Activated naive CD8-positive, alpha-beta T cell treated with anti-CD3 and anti-CD28 coated beads, Interleukin-2, amount 10 ng/mL, durations not matched to agents 7 days and 5 days (primary cell): ENCODE results near the gene LUZP2. TPM values are rescaled to one million over a fixed set of nuclear protein-coding genes. Genes with fewer than 3 reads are reported as not detected.

ENCODE experiments used
- ATAC-seq: fragments of 150-1000 bp; cut with Tn5 transposase; one replicate; pipeline ENCODE4 v1.10.0; 2021; ENCODE audit warnings: low read depth, moderate library complexity
- POLR2A ChIA-PET: fragments of 350-600 bp; sonication (Branson Sonifier 250); formaldehyde crosslinking; loops from one replicate; lab custom pipeline; 2021; ENCODE audit warnings: antibody characterized with exemption; lab: Charles Lee
- DNase-seq: peaks from one replicate; pipeline ENCODE4 v3.0.0; 2021
- H3K27ac Mint-ChIP-seq: one replicate; pipeline ENCODE4 v1.8.0; 2022; ENCODE audit warnings: mild to moderate bottlenecking, mixed read lengths
- H3K27me3 Mint-ChIP-seq: one replicate; pipeline ENCODE4 v1.8.0; 2022; ENCODE audit warnings: mild to moderate bottlenecking, moderate library complexity, mixed read lengths
- H3K36me3 Mint-ChIP-seq: one replicate; pipeline ENCODE4 v1.8.0; 2021; ENCODE audit warnings: mild to moderate bottlenecking, mixed read lengths
- H3K4me1 Mint-ChIP-seq: one replicate; pipeline ENCODE4 v1.8.0; 2021; ENCODE audit warnings: mixed read lengths
- H3K4me3 Mint-ChIP-seq: one replicate; pipeline ENCODE4 v1.8.0; 2022; ENCODE audit warnings: mild to moderate bottlenecking, moderate library complexity, mixed read lengths
- H3K9me3 Mint-ChIP-seq: one replicate; pipeline ENCODE4 v1.8.0; 2021; ENCODE audit warnings: mixed read lengths
- total RNA-seq, 2 experiments: library from RNA; stranded (reverse); gene quantifications; one replicate each; pipeline ENCODE4 v1.2.3, GENCODE V29; 2021

LUZP2 gene
- total RNA-seq, 2 experiments from 2014 or later, result not detected

DNA sequence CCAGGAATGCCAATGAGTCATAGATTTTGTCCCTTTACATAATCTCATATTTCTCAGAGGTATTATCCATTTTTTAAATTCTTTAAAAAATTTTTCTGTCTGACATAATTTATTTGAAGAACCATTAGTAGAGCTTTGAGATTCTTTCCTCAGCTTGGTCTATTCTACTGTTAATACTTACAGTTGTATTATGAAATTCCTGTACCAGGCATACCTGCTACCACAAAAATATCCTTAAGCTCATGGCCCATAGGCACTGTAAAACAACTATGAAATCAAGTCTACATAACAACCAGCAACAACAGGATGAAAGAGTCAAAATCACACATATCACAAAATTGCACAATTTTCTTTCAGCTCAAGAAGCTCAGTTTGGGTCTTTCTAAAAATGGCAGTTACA, 541.3 kb downstream of the LUZP2 start:
- Mint-ChIP-seq H3K4me1 (no peaks in the 10 kb centered on the region), H3K4me3 (no peak overlapping the region), H3K27me3 (no peaks in the 10 kb centered on the region), H3K36me3 (no peaks in the 10 kb centered on the region), H3K9me3 (peaks cover 2% of the 10 kb centered on the region), H3K27ac (no peak overlapping the region)
- POLR2A ChIA-PET, result no interaction called here
- ATAC-seq (no peak), DNase-seq (no peak)

DNA sequence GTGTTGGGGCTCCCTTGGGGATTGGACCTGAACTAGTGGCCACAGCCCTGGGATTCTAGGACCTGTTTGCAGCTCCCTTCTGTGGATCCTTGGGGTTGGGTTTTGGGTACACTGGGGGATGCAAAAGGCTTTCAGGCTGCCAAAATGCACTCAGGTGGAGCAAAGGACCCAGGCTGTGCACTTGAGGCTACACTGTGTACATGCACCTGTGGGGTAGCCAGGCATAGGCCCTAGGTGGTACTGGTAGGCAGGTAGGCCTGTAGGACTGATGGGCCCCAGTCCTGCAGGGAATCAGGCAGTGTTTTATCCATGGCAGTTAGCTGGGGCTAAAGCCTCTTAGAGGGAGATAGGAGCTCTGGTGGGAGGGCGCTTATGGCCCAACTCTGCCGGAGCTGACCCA, 542.3 kb downstream of the LUZP2 start:
- DNase-seq, result no peak
- H3K9me3 Mint-ChIP-seq, result peaks cover 2% of the 10 kb centered on the region
- H3K4me1 Mint-ChIP-seq, result no peaks in the 10 kb centered on the region

GRCh38 chr11:25048632-25049031, 551.8 kb downstream of the LUZP2 start:
- Mint-ChIP-seq H3K27ac (no peak overlapping the region), H3K36me3 (no peaks in the 10 kb centered on the region), H3K4me1 (no peaks in the 10 kb centered on the region), H3K27me3 (no peaks in the 10 kb centered on the region), H3K9me3 (peaks cover 2% of the 10 kb centered on the region), H3K4me3 (no peak overlapping the region)
- POLR2A ChIA-PET, result no interaction called here
- DNase-seq, result no peak
- no peak for ATAC-seq

More for the DNA sequence above, 542.3 kb downstream of the LUZP2 start:
- Mint-ChIP-seq H3K4me3 (no peak overlapping the region), H3K36me3 (no peaks in the 10 kb centered on the region), H3K27ac (no peak overlapping the region), H3K27me3 (no peaks in the 10 kb centered on the region)
- POLR2A ChIA-PET, result no interaction called here
- ATAC-seq, result no peak

DNA sequence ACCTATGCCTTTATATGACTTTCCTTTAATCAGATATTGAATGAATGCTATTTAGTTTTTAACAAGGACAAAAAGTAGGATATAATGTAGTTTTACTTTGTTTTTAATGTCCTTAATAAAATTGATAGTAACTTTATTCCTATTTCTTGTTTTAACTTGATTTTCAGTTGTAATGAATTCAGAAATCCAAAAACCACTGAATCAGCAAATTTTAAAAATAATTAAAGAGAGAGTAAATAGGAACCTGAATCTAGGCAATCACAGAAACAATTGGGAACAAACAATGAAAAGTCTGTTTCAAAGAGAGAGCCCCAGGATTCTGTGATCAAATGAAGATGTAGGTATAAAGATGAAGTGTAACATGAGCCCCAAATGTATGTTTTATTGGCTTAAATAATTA, 556.0 kb downstream of the LUZP2 start:
- Mint-ChIP-seq H3K9me3 (peaks cover 2% of the 10 kb centered on the region), H3K27me3 (no peaks in the 10 kb centered on the region), H3K4me1 (no peaks in the 10 kb centered on the region), H3K27ac (no peak overlapping the region), H3K36me3 (no peaks in the 10 kb centered on the region), H3K4me3 (no peak overlapping the region)
- POLR2A ChIA-PET, result no interaction called here
- DNase-seq (no peak), ATAC-seq (no peak)

DNA sequence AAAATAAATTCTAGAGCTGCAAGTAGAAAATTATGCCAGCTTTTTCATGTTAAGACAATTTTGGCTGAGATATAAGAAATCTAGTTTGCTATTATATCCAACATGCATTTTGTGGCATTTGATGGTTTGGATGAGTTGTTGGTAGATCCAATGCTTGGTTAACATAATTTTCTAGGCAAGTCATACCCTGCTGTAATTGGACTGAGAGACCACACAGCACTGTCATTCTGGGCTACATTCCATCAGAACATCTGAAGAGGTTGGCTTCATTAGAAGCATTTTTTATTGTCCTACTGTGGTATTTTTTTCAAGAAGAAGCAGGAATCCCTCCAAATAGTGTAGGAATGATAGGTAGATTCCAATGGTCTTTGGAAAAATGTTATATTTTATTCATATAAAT, 561.0 kb downstream of the LUZP2 start:
- H3K9me3 Mint-ChIP-seq, result peaks cover 4% of the 10 kb centered on the region
- POLR2A ChIA-PET, result no interaction called here

DNA sequence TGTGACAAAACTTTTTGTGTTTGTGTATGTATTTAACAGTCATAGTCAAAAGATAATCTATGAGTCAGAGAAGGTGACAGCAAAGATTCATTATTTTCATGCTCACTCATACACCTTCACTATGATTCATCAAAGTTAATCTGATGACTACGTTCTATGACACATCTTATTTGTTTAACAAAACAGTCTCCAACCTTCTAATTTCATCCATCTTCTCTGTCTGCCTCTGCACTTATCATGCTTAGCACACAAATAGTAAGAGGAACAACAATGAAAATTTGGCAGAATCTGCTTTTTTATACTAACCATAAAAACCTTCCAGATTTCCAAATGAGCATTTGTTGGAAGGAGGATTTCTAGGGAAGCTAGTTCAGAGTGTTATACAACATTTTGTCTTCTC, 568.9 kb downstream of the LUZP2 start:
- no peak for DNase-seq
- Mint-ChIP-seq H3K27me3 (no peaks in the 10 kb centered on the region), H3K9me3 (peaks cover 7% of the 10 kb centered on the region), H3K4me1 (no peaks in the 10 kb centered on the region), H3K4me3 (no peak overlapping the region), H3K27ac (no peak overlapping the region), H3K36me3 (no peaks in the 10 kb centered on the region)
- no peak for ATAC-seq
- POLR2A ChIA-PET, result no interaction called here

More for the DNA sequence above, 561.0 kb downstream of the LUZP2 start:
- H3K36me3 Mint-ChIP-seq, result no peaks in the 10 kb centered on the region
- H3K27ac Mint-ChIP-seq, result no peak overlapping the region
- no peak overlapping the region for H3K4me3 Mint-ChIP-seq
- DNase-seq (no peak), ATAC-seq (no peak)
- H3K27me3 Mint-ChIP-seq, result no peaks in the 10 kb centered on the region
- H3K4me1 Mint-ChIP-seq, result no peaks in the 10 kb centered on the region

DNA sequence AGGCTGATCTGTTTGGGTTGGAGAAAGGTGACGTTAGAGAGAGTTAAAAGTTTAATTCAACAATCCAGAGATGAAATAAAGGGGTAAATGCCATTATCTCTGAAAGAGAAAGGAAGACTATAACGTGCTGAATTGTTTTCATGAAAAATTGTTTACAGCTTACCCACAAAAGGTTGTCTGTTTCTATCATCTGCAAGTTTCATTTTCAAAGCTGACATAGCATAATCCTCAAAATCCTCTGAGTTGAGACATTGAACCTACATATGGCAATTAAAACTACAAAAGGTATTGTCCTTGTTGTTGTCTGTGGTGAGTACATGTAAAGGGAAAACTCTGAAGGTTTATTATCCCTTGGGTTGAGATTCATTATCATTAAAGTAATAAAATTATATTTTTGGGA, 569.9 kb downstream of the LUZP2 start:
- POLR2A ChIA-PET, result no interaction called here

DNA sequence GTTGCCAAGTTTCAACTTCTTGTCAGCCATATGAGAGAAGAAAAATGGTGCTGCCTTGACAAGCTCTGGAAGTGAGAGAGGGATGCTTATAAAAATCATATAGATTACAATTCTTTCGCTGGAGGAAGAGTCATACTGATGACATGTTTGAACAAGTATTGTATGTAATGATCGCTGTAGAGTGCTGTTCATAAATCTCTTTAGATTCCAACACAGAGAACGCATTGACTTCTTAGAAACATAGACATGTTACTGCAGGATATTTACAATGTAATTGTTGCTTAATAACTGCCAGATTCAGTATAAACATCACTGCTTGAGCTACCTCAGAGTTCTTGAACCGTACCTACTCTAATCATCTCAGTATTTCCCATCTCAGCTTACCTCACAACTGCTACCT, 571.6 kb downstream of the LUZP2 start:
- DNase-seq, result no peak
- POLR2A ChIA-PET, result no interaction called here
- Mint-ChIP-seq H3K9me3 (peaks cover 7% of the 10 kb centered on the region), H3K27me3 (no peaks in the 10 kb centered on the region), H3K27ac (no peak overlapping the region), H3K4me3 (no peak overlapping the region), H3K4me1 (no peaks in the 10 kb centered on the region), H3K36me3 (no peaks in the 10 kb centered on the region)
- no peak for ATAC-seq

More for the DNA sequence above, 569.9 kb downstream of the LUZP2 start:
- Mint-ChIP-seq H3K4me1 (no peaks in the 10 kb centered on the region), H3K9me3 (peaks cover 7% of the 10 kb centered on the region), H3K36me3 (no peaks in the 10 kb centered on the region), H3K27ac (no peak overlapping the region), H3K27me3 (no peaks in the 10 kb centered on the region), H3K4me3 (no peak overlapping the region)
- ATAC-seq (no peak), DNase-seq (no peak)

DNA sequence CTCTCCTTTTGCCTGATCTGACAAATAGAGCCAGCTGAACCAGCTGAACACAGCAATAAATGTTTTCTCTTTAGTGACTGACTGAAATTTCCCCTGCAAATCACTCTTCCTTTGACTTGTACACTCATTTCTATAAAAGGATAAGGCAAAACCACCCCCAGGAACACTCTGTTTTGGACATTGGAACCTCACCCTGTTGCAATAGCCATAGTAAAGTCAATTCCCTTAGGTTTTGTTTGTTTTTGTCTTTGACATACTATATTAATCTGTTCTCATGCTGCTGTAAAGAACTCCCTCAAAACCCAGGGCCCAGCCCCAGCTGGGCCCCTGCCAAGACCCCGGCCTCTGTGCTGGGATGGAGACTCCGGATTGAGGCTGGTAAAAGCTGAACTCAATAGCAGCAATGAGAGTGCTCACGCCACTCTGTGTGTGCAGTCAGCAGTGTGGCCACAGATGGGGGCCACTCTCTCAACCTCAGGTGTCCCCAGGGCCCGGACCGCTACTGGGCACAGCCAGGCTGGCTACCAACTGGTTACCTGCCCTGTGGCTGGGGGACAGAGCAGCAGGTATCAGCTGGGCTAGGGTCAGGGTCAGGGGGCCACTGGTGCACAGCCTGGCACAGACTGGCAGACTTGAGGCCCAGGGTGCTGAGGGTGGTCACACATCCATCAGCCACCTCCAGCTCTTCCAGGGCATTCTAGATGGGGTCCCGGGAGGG, 597.4 kb downstream of the LUZP2 start:
- H3K27ac Mint-ChIP-seq, result no peak overlapping the region
- POLR2A ChIA-PET, result no interaction called here
- H3K27me3 Mint-ChIP-seq, result no peaks in the 10 kb centered on the region
- peaks cover 5% of the 10 kb centered on the region for H3K9me3 Mint-ChIP-seq
- no peak for ATAC-seq
- no peaks in the 10 kb centered on the region for H3K4me1 Mint-ChIP-seq
- DNase-seq, result no peak
- H3K4me3 Mint-ChIP-seq, result no peak overlapping the region
- no peaks in the 10 kb centered on the region for H3K36me3 Mint-ChIP-seq

DNA sequence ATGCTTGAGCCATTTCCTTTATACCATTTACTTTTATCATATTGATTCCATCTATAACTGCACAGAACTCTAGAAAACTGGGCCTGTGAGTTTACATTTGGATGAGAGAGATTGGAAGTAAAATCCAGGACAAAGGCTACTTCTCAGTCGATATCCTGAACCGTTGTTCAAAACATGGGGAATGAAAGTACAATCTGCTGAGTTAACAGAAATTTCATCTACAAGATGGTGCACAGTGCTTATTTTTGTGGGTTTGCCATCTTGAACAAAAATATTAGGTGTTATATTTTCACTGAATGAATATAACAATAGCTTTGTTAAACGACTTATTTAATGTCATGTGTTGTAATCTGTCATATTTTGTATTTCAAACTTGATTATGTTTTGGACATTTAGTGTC, 622.6 kb downstream of the LUZP2 start:
- no peak for DNase-seq
- Mint-ChIP-seq H3K9me3 (peaks cover 1% of the 10 kb centered on the region), H3K4me3 (no peak overlapping the region), H3K27me3 (no peaks in the 10 kb centered on the region), H3K27ac (no peak overlapping the region), H3K4me1 (no peaks in the 10 kb centered on the region), H3K36me3 (no peaks in the 10 kb centered on the region)
- ATAC-seq, result no peak
- POLR2A ChIA-PET, result no interaction called here
